GM12878 (cell line): ENCODE data around the gene VTI1A. TPM values are rescaled to one million over a fixed set of nuclear protein-coding genes. Genes with fewer than 3 reads are reported as not detected.

Experiments used
- ATAC-seq: fragments of 200-7000 bp; cut with Tn5 transposase; 3 replicates; pipeline ENCODE4 v1.9.1; 2020; ENCODE audit warnings: mild to moderate bottlenecking, moderate library complexity
- BruUV-seq: library from RNA; stranded (reverse); fragments of 400-500 nt; replicated peaks from 2 replicates; lab custom pipeline; 2021; lab: Mats Ljungman, UMichigan
- CTCF ChIA-PET: fragments of 300-600 bp; sonication (Branson Sonifier 250); formaldehyde crosslinking; extraction: SDS; loops from one replicate; lab custom pipeline; 2021; ENCODE audit warnings: inconsistent platforms; lab: Yijun Ruan, JAX
- POLR2A ChIA-PET: fragments of 350-600 bp; formaldehyde crosslinking; extraction: SDS; loops from one replicate; lab custom pipeline; 2021; ENCODE audit warnings: inconsistent platforms; lab: Charles Lee
- RAD21 ChIA-PET: fragments of 300-600 bp; sonication (Branson Sonifier 250); formaldehyde crosslinking; loops from one replicate; lab custom pipeline; 2023; ENCODE audit warnings: antibody characterized with exemption; ENCODE audit not compliant: unreplicated experiment; lab: Charles Lee
- SMC1A ChIA-PET: fragments of 300-600 bp; sonication (Branson Sonifier 250); formaldehyde crosslinking; loops from one replicate; lab custom pipeline; 2023; ENCODE audit not compliant: unreplicated experiment, uncharacterized antibody; lab: Charles Lee
- DNase-seq: peaks from one replicate; pipeline ENCODE4 v3.0.0-alpha.2; 2011; ENCODE audit warnings: low read depth, low spot score
- FAIRE-seq: peaks from 3 replicates; lab custom pipeline; 2011; peaks lifted over from hg19 to GRCh38; lab: Jason Lieb, UNC
- H2AFZ ChIP-seq: 2 replicates; pipeline ENCODE4 v1.6.0; 2011; ENCODE audit warnings: low read depth, low read length, control low read depth; ENCODE audit not compliant: control insufficient read depth
- H3K27ac ChIP-seq: 2 replicates; pipeline ENCODE4 v1.5.1; 2011; ENCODE audit warnings: control low read depth; ENCODE audit not compliant: control insufficient read depth, insufficient read depth
- H3K27me3 ChIP-seq, 2 experiments: replicated peaks in 1 of 2; 2 replicates each; pipeline versions ENCODE4 v1.6.0 to v1.6.1; 2011; ENCODE audit warnings: low read length in 1 of 2; ENCODE audit not compliant: control insufficient read depth in 2 of 2, insufficient read depth in 2 of 2
- H3K36me3 ChIP-seq, 2 experiments: 2 replicates each; pipeline ENCODE4 v1.5.1; 2011; ENCODE audit warnings: low read length in 1 of 2; ENCODE audit not compliant: control insufficient read depth in 2 of 2, insufficient read depth in 2 of 2
- H3K4me1 ChIP-seq: 2 replicates; pipeline ENCODE4 v1.6.1; 2011; ENCODE audit warnings: mild to moderate bottlenecking, low read length, moderate library complexity, mixed read lengths; ENCODE audit not compliant: control insufficient read depth, insufficient read depth
- H3K4me2 ChIP-seq: 2 replicates; pipeline ENCODE4 v1.6.0; 2011; ENCODE audit warnings: control low read depth; ENCODE audit not compliant: control insufficient read depth, insufficient read depth
- H3K4me3 ChIP-seq: fragments of 200-600 bp; sonication (generic); 2 replicates; pipeline ENCODE4 v1.5.1; 2016
- H3K79me2 ChIP-seq: 2 replicates; pipeline ENCODE4 v1.6.0; 2011; ENCODE audit warnings: low read length; ENCODE audit not compliant: control insufficient read depth, insufficient read depth
- H3K9ac ChIP-seq: 2 replicates; pipeline ENCODE4 v1.8.0; 2011; ENCODE audit warnings: low read length, control low read depth, mixed read lengths; ENCODE audit not compliant: control insufficient read depth, insufficient read depth
- H3K9me3 ChIP-seq: replicated peaks from 3 replicates; pipeline ENCODE4 v1.5.1; 2011; ENCODE audit warnings: mild to moderate bottlenecking, low read length; ENCODE audit not compliant: control insufficient read depth, insufficient read depth
- H4K20me1 ChIP-seq: 2 replicates; pipeline ENCODE4 v1.6.0; 2011; ENCODE audit not compliant: control insufficient read depth, insufficient read depth
- CREM ChIP-seq: IDR thresholded peaks from 2 replicates; pipeline ENCODE4 v1.6.1; 2014; ENCODE audit warnings: antibody characterized with exemption, low read depth
- GATAD2B ChIP-seq: fragments of 450-650 bp; conservative IDR thresholded peaks from 2 replicates; pipeline ENCODE4 v1.6.1; 2017; ENCODE audit warnings: low read depth, mild to moderate bottlenecking, moderate library complexity
- HSF1 ChIP-seq: fragments of 150-350 bp; IDR thresholded peaks from 2 replicates; pipeline ENCODE4 v1.6.1; 2014; ENCODE audit warnings: mild to moderate bottlenecking, low read depth, low read length
- NFXL1 ChIP-seq: fragments of 450-650 bp; IDR thresholded peaks from 2 replicates; pipeline ENCODE4 v1.6.1; 2017; ENCODE audit warnings: antibody characterized with exemption, mild to moderate bottlenecking, borderline replicate concordance
- NKRF ChIP-seq: fragments of 450-650 bp; conservative IDR thresholded peaks from 2 replicates; pipeline ENCODE4 v1.6.1; 2017; ENCODE audit warnings: mild to moderate bottlenecking, moderate library complexity
- NRF1 ChIP-seq: conservative IDR thresholded peaks from 2 replicates; pipeline ENCODE4 v1.6.1; 2011; ENCODE audit warnings: mild to moderate bottlenecking, low read depth, low read length, improper control_type of control experiment
- PAX8 ChIP-seq: fragments of 450-650 bp; IDR thresholded peaks from 2 replicates; pipeline ENCODE4 v1.6.1; 2017; ENCODE audit warnings: mild to moderate bottlenecking, moderate library complexity
- PKNOX1 ChIP-seq: fragments of 450-650 bp; IDR thresholded peaks from 2 replicates; pipeline ENCODE4 v1.6.1; 2016; ENCODE audit warnings: mild to moderate bottlenecking
- RFX5 ChIP-seq: IDR thresholded peaks from 2 replicates; pipeline ENCODE4 v1.6.1; 2011; ENCODE audit warnings: low read depth, low read length, improper control_type of control experiment
- STAT1 ChIP-seq: fragments of 450-650 bp; conservative IDR thresholded peaks from 2 replicates; pipeline ENCODE4 v1.6.1; 2014; ENCODE audit warnings: antibody characterized with exemption, mild to moderate bottlenecking
- TBL1XR1 ChIP-seq: IDR thresholded peaks from 2 replicates; pipeline ENCODE4 v1.6.1; 2012; ENCODE audit warnings: low read depth, low read length, improper control_type of control experiment
- TCF12 ChIP-seq: IDR thresholded peaks from 2 replicates; pipeline ENCODE4 v1.6.1; 2011; ENCODE audit warnings: low read depth, mild to moderate bottlenecking, low read length
- ZNF207 ChIP-seq: fragments of 450-650 bp; IDR thresholded peaks from 2 replicates; pipeline ENCODE4 v1.6.1; 2014; ENCODE audit warnings: antibody characterized with exemption, mild to moderate bottlenecking, borderline replicate concordance
- ZNF592 ChIP-seq: fragments of 450-650 bp; IDR thresholded peaks from 2 replicates; pipeline ENCODE4 v1.6.1; 2017; ENCODE audit warnings: mild to moderate bottlenecking, moderate library complexity
- WGBS: methylation state at CpG from one replicate; pipeline ENCODE4 v1.1.6; 2016; ENCODE audit warnings: low lambda C conversion rate; ENCODE audit not compliant: insufficient replicate concordance, insufficient coverage; ENCODE audit errors: missing lambda C conversion rate; 5-methylcytosine and 5-hydroxymethylcytosine counted together
- in situ Hi-C: fragments of 300-500 bp; cut with MboI; formaldehyde crosslinking; loops from 9 replicates; pipeline ENCODE4 v1.14.3; 2018; ENCODE audit warnings: mixed read lengths
- intact Hi-C: fragments of 100-400 bp; cut with micrococcal nuclease; formaldehyde crosslinking; loops from one replicate; pipeline ENCODE4 v1.14.2; 2022; ENCODE audit not compliant: unreplicated experiment
- polyA plus RNA-seq, 11 experiments: library from polyadenylated mRNA; depleted of rRNA in 4 of 11; unstranded in 6 of 11; stranded (reverse) in 5 of 11; fragments of >200 nt; fragmentation: Nextera tagmentation in 4 of 11; fragmentation: Illumina TruSeq in 1 of 11; extraction: Ambion mirVana in 4 of 11; extraction: Trizol in 1 of 11; gene quantifications; 1 replicate in 1 of 11; 2 replicates in 10 of 11; pipeline versions ENCODE4 v1.2.1 to v1.2.3, GENCODE V29; 2011 to 2016; ENCODE audit warnings: inconsistent platforms in 2 of 11, missing spikeins in 2 of 11, low read depth in 1 of 11
- total RNA-seq, 4 experiments: library from RNA; depleted of rRNA in 3 of 4; stranded (reverse); fragments of >200 nt in 3 of 4; fragmentation: Illumina TruSeq in 1 of 4; extraction: Trizol in 1 of 4; gene quantifications; 2 replicates each; pipeline versions ENCODE4 v1.2.1 to v1.2.3, GENCODE V29; 2013 to 2021

Gene VTI1A
- total and polyA plus RNA-seq, 10 of the 15 experiments (the other 5 are each of a cell fraction or from before 2014, with no cell fraction given): 12.4 to 43.2 (median 27.5) TPM

GRCh38 chr10:112847778-112848177, 400.8 kb downstream of the VTI1A start:
- Histone ChIP-seq H3K27me3 (no peaks in the 10 kb centered on the region), H3K4me2 (no peak overlapping the region)
- DNase-seq: no peak
- ChIA-PET POLR2A (no interaction called here), SMC1A (no interaction called here)
- no TSS peak for BruUV-seq
- WGBS: 91% methylated on average over 2 of the region's 2 CpGs
- in situ Hi-C loops: no loop called here
- no peak for FAIRE-seq
- TF ChIP-seq NFXL1: no peak
- TF ChIP-seq NKRF: no peak
- no peak for TF ChIP-seq PKNOX1
- TF ChIP-seq HSF1: no peak
- no peak for TF ChIP-seq STAT1
- no peak for TF ChIP-seq RFX5
- TF ChIP-seq TCF12: no peak
- TF ChIP-seq NRF1: no peak
- no peak for TF ChIP-seq GATAD2B
- no peak for TF ChIP-seq TBL1XR1
- no peak for TF ChIP-seq ZNF207
- no peak for TF ChIP-seq ZNF592
- TF ChIP-seq PAX8: no peak
- TF ChIP-seq CREM: no peak
- TF ChIP-seq, all 136 proteins: peak for 0
- ChIA-PET RAD21 (no interaction called here), CTCF (no interaction called here)
- Histone ChIP-seq H3K9ac (no peak overlapping the region), H2AFZ (no peak overlapping the region), H3K36me3 (no peaks in the 10 kb centered on the region), H3K79me2 (no peaks in the 10 kb centered on the region), H3K27ac (no peak overlapping the region), H3K9me3 (no peaks in the 10 kb centered on the region; the same call in 2 of the 3 replicates), H4K20me1 (no peaks in the 10 kb centered on the region), H3K4me3 (no peak overlapping the region), H3K4me1 (no peaks in the 10 kb centered on the region)
- no peak for ATAC-seq
- intact Hi-C loops: no loop called here
